KBM-7 (cell line): ENCODE measurements around the gene FBLL1.
"Not testable (repeated sequence)": the region's sequence is repeated elsewhere in the genome, so short reads cannot be mapped to it uniquely, and the experiment has no call there.

Source experiments
- DNase-seq: peaks from one replicate; pipeline ENCODE4 v3.0.0-alpha.2; 2015
- in situ Hi-C: fragments of 300-500 bp; cut with MboI; formaldehyde crosslinking; loops from 2 replicates; pipeline ENCODE4 v1.14.3; 2020; ENCODE audit warnings: low sequenced_read_pairs, low pct_unique_long_range_greater_than_20kb, mixed read lengths

Gene FBLL1

DNA sequence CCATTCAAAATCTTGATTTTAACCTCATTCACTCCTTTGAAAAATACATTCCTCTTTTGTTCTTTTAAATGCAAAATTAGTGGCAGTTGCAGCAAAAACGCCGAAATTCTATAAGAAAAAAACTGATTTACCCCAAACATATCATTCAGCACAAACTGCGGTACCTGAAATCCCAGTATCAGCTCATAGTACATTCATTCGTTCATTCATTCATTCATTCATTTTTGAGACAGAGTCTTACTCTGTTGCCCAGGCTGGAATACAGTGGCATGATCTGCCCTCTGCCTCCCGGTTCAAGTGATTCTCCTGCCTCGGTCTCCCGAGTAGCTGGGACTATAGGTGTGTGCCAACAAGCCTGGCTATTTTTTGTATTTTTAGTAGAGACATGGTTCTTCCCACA, 20.4 kb downstream of the FBLL1 start:
- in situ Hi-C loops = no loop called here
- DNase-seq = no peak

DNA sequence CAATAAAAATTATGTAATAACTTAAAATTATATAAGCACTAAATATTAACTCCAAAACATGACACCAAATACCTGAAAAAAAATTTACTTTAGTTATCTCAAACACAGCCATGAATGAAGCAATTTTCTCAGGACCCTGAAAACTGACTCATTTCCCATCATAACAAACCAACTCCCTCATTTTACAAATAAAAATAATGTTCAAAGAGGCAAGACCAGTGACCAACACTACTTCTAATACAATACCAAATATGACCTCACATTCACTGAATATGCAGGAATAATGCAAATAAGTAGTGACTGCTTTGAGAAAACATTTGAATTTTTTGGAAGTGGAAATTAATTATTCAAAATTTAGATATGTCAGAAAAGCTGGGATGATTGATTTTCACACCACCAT, 21.6 kb downstream of the FBLL1 start:
- in situ Hi-C loops = no loop called here
- DNase-seq = no peak

DNA sequence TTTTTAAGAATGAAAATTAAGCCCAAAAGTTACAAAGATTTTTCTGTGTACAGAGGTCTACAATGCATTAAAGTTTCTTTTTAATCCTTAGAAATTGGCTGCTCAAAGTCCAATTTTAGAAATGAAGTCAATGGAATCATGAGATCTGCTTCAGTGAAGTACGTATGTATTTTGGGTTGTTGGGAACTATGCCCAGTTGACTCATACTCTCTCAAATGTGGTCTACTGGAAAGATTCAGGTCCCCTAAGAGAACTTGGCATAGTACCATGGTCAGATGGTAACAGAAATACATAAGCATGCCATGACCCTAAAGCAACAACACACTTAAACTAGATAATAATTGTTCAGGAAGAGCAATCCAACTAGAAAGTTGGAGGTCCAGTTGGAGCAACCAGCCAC, 23.0 kb downstream of the FBLL1 start:
- DNase-seq = no peak
- in situ Hi-C loops = no loop called here

DNA sequence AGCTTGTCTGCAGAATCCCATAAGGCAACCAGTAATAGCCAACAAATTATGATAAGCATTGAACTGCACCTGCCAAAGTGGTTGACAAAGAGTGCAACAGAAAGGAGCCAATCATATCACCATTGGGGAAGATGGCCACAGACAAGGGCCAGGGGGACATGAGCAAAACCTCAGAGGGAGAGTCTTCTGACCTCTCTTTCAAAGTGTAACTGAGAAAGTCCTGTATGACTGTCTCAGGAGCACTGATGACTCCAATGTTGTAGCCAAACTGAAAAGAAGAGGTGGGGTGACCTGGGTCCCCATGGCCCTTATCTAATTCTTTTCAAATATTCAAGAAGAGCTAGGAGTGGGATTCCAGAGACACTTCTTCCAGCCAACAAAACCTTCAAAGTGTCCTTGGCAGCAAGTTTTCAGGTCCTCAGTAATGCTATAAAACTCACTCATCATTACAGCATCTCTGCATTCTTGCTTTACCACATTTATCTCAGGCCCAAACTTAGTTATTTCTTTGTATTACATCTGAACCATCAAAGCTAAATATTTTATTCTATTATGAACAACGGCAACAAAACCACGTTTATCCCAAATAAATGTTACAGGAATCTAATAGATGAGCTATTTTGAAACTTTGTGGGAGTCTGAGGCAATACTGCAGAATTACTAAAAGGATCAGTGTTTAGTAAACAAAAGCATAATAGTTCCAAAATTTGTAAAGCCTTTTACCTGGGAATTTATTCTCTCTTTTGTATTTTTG, 24.4 kb downstream of the FBLL1 start:
- in situ Hi-C loops = no loop called here

DNA sequence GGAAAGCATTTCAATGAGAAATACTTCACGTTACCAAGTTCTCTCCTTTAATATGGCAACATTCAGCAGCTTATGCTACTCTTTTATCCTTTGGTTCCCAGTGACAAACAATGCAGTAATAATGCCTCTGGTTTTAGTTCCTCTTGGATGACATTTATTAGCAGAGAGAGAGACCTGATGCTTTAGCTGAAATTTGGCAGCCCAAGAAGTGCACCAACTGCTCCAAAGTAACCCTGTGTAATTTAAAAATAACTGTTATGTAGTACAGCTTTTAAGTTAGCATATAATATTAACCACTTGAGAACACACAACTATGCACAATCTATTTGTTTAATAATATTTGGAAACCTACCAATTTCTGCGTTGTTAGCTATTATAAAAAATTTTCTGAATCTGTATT, 28.3 kb downstream of the FBLL1 start:
- no peak for DNase-seq
- in situ Hi-C loops = no loop called here

More for the DNA sequence above, 24.4 kb downstream of the FBLL1 start:
- no peak for DNase-seq

DNA sequence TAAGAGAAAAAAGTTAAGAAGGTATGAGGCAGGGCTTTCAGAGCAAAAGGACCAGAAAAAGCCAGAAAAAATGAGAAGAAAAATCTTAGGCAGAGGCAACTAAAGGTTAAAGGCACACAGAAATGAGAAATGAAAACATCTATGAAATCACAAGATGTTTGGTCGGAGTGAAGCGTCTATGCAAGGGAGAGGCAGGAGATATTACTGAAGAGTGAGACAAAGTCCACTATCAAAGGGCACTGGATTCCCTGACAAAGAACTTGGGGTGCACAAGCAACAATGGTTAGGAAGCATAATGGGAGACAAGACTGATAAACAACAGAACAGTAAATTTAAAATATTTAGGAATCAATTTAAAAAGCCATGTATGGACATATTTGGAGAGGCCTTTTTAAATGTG, 33.2 kb downstream of the FBLL1 start:
- DNase-seq = no peak
- in situ Hi-C loops = no loop called here

DNA sequence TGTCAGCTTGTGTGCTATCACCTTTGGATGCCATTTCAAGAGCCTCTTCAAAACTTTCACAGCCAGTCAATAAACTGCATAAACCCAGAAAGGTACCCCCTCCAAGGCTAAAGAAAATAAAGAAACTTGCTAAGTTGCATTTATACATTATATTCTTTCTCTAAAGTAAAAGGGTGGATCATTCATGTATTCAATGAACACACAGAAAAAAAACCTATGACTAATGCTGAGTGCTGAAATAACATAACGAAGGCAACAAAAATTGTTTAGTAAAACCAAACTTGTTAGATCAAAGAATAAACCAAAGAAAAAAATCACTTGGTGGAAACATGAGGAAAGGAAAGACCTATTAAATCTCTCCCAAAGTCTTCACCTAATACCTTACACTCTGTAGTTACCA, 34.9 kb downstream of the FBLL1 start:
- in situ Hi-C loops = no loop called here
- no peak for DNase-seq

DNA sequence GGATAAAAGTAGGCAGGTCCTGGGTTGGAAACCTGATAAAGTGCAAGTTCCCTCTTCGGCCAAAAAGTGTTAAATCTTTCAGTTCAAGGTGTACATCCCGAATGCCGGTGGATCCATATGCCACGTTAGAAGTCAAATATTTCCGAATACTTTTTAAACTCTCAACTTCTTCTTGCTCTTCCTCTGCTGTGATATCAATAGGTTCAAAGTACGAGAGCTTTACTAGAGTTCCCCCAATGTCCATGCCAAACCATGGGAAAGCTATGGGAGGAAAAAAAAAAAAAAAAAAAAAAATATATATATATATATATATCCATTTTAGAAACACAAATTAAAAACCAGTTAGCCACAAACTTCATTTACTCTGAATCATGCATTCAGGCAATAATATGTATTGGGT, 39.6 kb downstream of the FBLL1 start:
- in situ Hi-C loops = no loop called here
- DNase-seq = no peak

DNA sequence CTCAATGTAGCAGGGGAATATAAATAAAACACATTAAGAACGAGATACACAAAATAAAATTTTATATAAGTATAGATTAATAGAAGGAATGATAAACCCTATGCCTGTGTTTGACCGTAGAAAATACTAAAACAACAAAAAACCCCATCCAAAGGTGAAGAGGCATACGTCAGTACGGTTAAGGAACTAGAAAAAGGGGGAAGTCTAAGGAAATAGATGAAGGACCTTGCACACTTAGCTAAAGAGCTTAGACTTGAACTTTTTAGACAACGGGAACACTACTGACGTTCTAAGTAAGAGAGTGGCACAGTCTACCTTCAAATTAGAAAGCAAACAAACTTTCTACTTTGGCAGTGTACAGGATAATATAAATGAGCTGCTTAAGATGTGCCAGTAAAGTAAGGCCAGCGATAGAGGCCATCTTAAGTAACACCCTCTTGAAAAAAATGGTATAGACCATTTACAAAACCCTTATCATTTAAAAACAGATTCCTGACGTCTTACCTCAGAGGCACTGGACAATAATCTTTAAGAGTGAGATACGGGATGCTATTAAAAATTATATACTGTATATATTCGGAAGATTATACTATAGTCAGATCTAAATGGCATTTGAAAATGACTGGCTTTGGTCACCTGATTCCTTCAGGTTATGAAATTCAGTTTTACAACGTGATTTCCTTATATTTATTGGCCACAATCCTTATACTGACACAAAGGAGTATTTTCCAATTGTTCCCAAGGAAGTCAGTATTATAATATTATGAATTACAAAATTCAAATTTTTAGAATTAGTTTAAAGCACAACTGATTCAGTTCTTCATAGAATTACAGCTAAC, 41.6 kb downstream of the FBLL1 start:
- in situ Hi-C loops = no loop called here
- no peak for DNase-seq

DNA sequence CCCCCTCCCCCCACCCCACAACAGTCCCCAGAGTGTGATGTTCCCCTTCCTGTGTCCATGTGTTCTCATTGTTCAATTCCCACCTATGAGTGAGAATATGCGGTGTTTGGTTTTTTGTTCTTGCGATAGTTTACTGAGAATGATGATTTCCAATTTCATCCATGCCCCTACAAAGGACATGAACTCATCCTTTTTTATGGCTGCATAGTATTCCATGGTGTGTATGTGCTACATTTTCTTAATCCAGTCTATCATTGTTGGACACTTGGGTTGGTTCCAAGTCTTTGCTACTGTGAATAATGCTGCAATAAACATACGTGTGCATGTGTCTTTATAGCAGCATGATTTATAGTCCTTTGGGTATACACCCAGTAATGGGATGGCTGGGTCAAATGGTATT, 44.6 kb downstream of the FBLL1 start:
- in situ Hi-C loops, DNase-seq: not testable (repeated sequence)

DNA sequence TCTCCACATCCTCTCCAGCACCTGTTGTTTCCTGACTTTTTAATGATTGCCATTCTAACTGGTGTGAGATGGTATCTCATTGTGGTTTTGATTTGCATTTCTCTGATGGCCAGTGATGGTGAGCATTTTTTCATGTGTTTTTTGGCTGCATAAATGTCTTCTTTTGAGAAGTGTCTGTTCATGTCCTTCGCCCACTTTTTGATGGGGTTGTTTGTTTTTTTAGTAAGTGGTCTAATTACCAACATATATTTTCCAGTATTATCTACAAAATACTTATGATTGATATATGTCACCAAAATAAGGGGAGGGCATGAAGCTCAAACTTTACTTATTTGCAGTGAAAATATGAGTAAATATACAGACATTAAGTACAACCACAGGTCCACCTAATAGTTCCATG, 45.1 kb downstream of the FBLL1 start:
- DNase-seq, in situ Hi-C loops: not testable (repeated sequence)

DNA sequence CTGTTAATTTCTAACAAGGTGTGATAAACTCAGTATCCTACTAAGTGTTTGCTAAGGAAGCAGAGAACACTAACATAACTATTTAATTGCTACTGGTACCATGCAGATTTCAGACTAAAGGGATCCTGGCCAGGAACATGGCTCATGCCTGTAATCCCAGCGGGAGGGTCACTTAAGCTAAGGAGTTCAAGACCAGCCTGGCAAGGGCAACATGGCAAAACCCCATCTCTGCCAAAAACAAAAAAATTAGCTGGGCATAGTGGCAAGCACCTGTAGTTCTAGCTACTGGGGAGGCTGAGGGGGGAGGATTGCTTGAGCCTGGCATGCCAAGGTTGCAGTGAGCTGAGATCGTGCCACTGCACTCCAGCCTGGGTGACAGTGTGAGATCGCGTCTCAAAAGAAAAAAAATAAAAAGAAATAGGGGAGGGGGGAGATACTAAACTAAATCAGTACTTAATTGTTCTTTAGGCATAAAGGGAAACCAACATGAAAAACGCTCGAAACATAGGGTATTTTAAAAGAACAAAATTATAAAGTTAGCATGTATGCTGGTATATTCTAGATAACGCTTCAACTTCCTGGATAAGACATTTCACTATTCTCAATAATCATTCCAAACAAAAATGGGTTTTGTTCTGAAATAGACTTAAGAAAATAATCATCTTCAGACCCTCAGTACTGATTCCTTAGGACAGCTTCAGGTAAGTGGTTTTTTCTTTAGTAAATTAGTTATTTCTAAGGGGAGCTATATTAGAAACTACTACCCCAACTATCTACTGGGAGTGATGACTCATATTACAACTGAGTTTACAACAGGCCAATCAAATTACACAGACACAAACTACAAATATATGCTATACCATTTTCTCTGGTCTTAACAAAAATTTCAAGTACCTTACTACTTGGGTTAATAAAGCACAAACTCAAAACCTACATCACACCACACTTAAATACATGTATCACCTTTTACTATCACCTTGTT, 46.6 kb downstream of the FBLL1 start:
- in situ Hi-C loops = no loop called here
- no peak for DNase-seq

DNA sequence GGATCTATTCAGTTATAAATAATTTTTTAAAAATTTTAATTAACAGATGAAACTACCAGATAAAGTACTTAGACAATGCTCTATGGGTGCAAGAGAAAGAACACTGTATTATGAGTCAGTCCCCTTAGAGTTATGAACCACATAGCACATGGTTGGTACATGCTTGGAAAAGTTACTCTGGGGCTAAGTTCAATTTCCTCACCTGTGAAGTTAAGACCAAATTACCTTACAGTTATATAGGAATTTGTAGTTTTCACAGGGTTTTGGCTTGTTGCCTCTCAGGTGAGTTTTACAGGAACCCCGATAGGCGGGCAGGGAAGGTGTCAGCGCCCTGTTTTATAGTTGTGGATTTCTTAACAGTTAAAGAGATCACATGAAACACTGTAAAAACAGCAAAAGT, 48.9 kb downstream of the FBLL1 start:
- in situ Hi-C loops = no loop called here
- DNase-seq = peak; percentile 14

DNA sequence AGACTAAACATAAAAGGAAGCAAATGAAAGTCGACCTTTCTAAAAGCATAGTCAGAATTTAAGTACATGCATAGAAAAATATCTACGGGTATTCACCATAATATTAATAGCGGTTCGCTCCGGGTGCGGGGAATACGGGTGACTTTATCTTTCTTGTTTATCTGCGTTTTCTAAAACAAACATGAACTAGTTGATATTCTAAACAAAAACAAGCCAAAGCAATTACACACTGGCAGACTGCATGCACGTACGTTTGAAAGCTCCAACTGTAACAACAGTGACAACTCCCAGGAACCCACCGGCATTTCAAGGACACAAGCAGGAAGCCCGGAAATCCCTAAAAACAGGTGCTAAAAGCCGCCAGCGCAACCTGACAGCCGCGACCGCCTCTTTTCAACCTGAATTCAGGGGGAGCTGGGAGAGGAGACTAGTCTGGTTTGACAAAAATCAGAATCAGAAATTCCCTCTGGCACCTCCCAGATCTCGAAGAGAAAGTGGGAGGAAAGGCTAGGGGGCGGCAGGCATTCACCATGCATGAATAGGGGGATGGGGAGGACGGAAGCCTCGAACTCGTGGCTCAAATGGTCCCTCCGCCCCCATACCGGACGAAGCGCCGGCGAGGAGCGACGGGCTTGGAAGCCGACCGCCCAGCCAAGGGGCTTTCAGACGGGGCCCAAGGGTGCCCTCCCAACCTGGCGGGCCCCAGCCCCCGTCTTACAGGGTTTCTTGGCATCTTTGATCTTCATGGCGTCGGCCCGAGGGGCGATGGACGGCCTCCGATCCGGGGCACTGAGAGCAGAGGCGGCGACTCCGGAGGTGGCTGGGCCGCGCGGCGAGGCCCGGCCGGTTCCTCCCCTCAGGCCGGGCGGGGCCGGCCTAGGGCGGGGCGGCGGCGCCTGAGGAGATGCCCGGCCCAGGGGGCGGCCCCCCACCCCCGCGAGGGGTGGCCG, 49.7 kb downstream of the FBLL1 start, which contains the start of gene PANK3:
PANK3 (minus strand) TSS at position 831 of the 950 bp plus-strand sequence; CDS start at position 746, 85 bp downstream.
- in situ Hi-C loops = no loop called here
- DNase-seq = peak; percentile 80

DNA sequence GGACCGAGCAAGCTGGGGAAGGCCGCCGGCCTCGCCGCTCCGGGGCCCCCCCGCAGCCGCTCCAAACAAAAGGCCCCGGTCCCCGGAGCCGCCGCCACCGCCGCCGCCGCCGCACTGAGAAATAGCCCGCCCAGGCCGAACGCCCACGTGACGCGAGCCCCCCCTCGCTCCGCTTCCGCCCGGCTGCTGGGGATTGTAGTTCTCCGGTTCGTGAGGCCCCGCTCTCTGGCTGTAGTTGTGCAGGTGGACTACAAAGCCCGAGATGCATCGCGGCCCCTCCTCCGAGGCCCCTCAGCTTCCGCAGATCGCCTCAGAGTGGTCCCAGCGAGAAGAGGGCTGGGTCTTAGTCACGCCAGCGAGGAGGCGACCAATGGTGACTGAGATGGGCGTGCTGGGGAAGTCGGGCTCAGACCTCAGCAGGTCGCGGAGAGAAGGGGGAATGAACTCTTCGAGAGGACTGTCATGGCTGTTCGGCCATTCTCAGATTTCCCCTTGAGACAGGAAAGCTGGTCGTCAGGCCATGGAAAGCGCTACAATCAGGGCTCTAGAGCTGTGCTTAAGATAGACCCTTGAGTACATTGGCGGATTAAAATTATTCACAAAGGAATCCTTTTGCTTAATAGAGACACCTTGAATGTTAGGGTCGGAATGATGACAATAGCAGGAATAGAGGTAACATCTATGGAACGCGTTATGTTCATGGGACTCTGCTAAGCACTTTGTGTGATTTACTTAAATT, 50.6 kb downstream of the FBLL1 start:
- DNase-seq = peak; percentile 99
- in situ Hi-C loops = no loop called here

DNA sequence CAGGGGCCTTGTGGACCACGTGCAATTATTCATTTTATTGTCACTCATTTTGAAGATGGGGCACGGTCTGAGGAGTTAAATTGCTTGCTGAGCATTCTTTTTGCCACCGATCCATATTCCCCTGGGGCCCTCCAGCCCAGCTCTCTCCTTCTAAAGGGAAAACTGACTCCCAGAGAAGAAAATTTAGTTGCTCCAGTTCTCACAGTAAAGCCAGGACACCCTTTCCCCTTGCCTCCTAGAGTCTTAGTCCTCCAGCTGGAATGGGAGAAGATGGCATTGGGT, 51.1 kb downstream of the FBLL1 start:
- no peak for DNase-seq
- in situ Hi-C loops = no loop called here
